ENCODE results near the gene GOLGA6L2.

Gene GOLGA6L2

GRCh38 chr15:23447107-23447500, at the start of gene GOLGA6L2:
Gene GOLGA6L2 (minus strand): TSS chr15:23447243. CDS start chr15:23447181, 62 bp downstream.
- no peak within 1 kb of the TSS for H3K4me3 ChIP-seq (replicated peaks in 1 of 2; ENCODE audit: low read depth in 2 of 2, low read length in 2 of 2)
- DNase-seq (ENCODE audit: low read depth in 2 of 2): no peak
- TF ChIP-seq CTCF (IDR thresholded peaks at IDR 0.05; ENCODE audit: low read depth, low read length): no peak

GRCh38 chr15:23484870-23485269, 37.8 kb upstream of the GOLGA6L2 start:
- no peak for TF ChIP-seq CTCF (IDR thresholded peaks at IDR 0.05; ENCODE audit: low read depth, low read length)
- no peak overlapping the region for H3K4me3 ChIP-seq (replicated peaks in 1 of 2; ENCODE audit: low read depth in 2 of 2, low read length in 2 of 2)
- DNase-seq (ENCODE audit: low read depth in 2 of 2): no peak

GRCh38 chr15:23483821-23484299, 36.8 kb upstream of the GOLGA6L2 start:
- DNase-seq (ENCODE audit: low read depth in 2 of 2): no peak
- TF ChIP-seq CTCF (IDR thresholded peaks at IDR 0.05; ENCODE audit: low read depth, low read length): no peak
- H3K4me3 ChIP-seq (replicated peaks in 1 of 2; ENCODE audit: low read depth in 2 of 2, low read length in 2 of 2): no peak overlapping the region

GRCh38 chr15:23482764-23483489, 35.9 kb upstream of the GOLGA6L2 start:
- DNase-seq (ENCODE audit: low read depth in 2 of 2): no peak
- no peak for TF ChIP-seq CTCF (IDR thresholded peaks at IDR 0.05; ENCODE audit: low read depth, low read length)
- no peak overlapping the region for H3K4me3 ChIP-seq (replicated peaks in 1 of 2; ENCODE audit: low read depth in 2 of 2, low read length in 2 of 2)

GRCh38 chr15:23482228-23482627, 35.2 kb upstream of the GOLGA6L2 start:
- no peak for TF ChIP-seq CTCF (IDR thresholded peaks at IDR 0.05; ENCODE audit: low read depth, low read length)
- no peak for DNase-seq (ENCODE audit: low read depth in 2 of 2)
- no peak overlapping the region for H3K4me3 ChIP-seq (replicated peaks in 1 of 2; ENCODE audit: low read depth in 2 of 2, low read length in 2 of 2)

- no peak for TF ChIP-seq CTCF (IDR thresholded peaks at IDR 0.05; ENCODE audit: low read depth, low read length)
- DNase-seq (ENCODE audit: low read depth in 2 of 2): no peak
- no peak overlapping the region for H3K4me3 ChIP-seq (replicated peaks in 1 of 2; ENCODE audit: low read depth in 2 of 2, low read length in 2 of 2)
Measured at GRCh38 chr15:23477920-23478319, 30.9 kb upstream of the GOLGA6L2 start.

- no peak for DNase-seq (ENCODE audit: low read depth in 2 of 2)
- H3K4me3 ChIP-seq (replicated peaks in 1 of 2; ENCODE audit: low read depth in 2 of 2, low read length in 2 of 2): no peak overlapping the region
- TF ChIP-seq CTCF (IDR thresholded peaks at IDR 0.05; ENCODE audit: low read depth, low read length): no peak
Measured at GRCh38 chr15:23472678-23473077, 25.6 kb upstream of the GOLGA6L2 start.
